Upper lobe of right lung (tissue), 1 donor: ENCODE results near the gene AVPR1A. TPM values are rescaled to one million over a fixed set of nuclear protein-coding genes. Genes with fewer than 3 reads are reported as not detected.
A peak's percentile ranks its signal among the peaks of the same experiment; 100 is the strongest.

Source experiments
- ATAC-seq: fragments of 200-7000 bp; cut with Tn5 transposase; one replicate; pipeline ENCODE4 v1.9.1; 2020; ENCODE audit warnings: mild to moderate bottlenecking, moderate library complexity
- DNase-seq: peaks from one replicate; pipeline ENCODE4 v3.0.0-alpha.2; 2020
- H3K27ac ChIP-seq: fragments of 200-600 bp; one replicate; pipeline ENCODE4 v1.8.0; 2022
- H3K27me3 ChIP-seq: fragments of 200-600 bp; one replicate; pipeline ENCODE4 v1.8.0; 2022; ENCODE audit warnings: mild to moderate bottlenecking
- H3K36me3 ChIP-seq: fragments of 200-600 bp; one replicate; pipeline ENCODE4 v1.8.0; 2022
- H3K4me1 ChIP-seq: fragments of 200-600 bp; one replicate; pipeline ENCODE4 v1.8.0; 2022
- H3K4me3 ChIP-seq: fragments of 200-600 bp; one replicate; pipeline ENCODE4 v1.8.0; 2022; ENCODE audit warnings: mild to moderate bottlenecking
- H3K9me3 ChIP-seq: fragments of 200-600 bp; one replicate; pipeline ENCODE4 v1.8.0; 2022
- CTCF ChIP-seq: fragments of 200-600 bp; IDR thresholded peaks from one replicate; pipeline ENCODE4 v1.8.0; 2022; ENCODE audit warnings: antibody characterized with exemption
- intact Hi-C: fragments of 100-400 bp; cut with DNase I; formaldehyde crosslinking; loops from one replicate; pipeline ENCODE4 v1.11.0; 2022
- total RNA-seq: library from RNA; stranded (reverse); fragmentation: NEBNext Ultra II Directional; extraction: Animal tissue kit (Norgen Biotek cat#: 25700); gene quantifications from one replicate; pipeline ENCODE4 v1.2.1, GENCODE V29; 2021
- donor health status: DM: no; HTN: yes; CAD: no; lungs with severe emphysema.

Gene AVPR1A
- total RNA-seq, 1 donor from 2014 or later, result 1.7 TPM

GRCh38 chr12:63163541-63163940 is 12.5 kb upstream of the AVPR1A start:
- Histone ChIP-seq H3K9me3 (no peaks in the 10 kb centered on the region), H3K36me3 (no peaks in the 10 kb centered on the region), H3K27me3 (no peaks in the 10 kb centered on the region), H3K4me3 (no peak overlapping the region), H3K27ac (no peak overlapping the region), H3K4me1 (no peaks in the 10 kb centered on the region)
- no peak for TF ChIP-seq CTCF
- ATAC-seq (no peak), DNase-seq (no peak)
- intact Hi-C loops, result no loop called here

- Histone ChIP-seq H3K27me3 (peaks cover 41% of the 10 kb centered on the region), H3K4me1 (peaks cover 15% of the 10 kb centered on the region), H3K27ac (no peak overlapping the region), H3K36me3 (no peaks in the 10 kb centered on the region), H3K4me3 (no peak overlapping the region), H3K9me3 (no peaks in the 10 kb centered on the region)
- intact Hi-C loops, result no loop called here
- TF ChIP-seq CTCF, result no peak
- DNase-seq (no peak), ATAC-seq (no peak)
These were observed 4.4 kb upstream of the AVPR1A start for GRCh38 chr12:63155375-63155774.

- Histone ChIP-seq H3K36me3 (no peaks in the 10 kb centered on the region), H3K4me3 (no peak overlapping the region), H3K27me3 (peaks cover 49% of the 10 kb centered on the region), H3K9me3 (no peaks in the 10 kb centered on the region), H3K27ac (no peak overlapping the region), H3K4me1 (peaks cover 17% of the 10 kb centered on the region)
- no peak for TF ChIP-seq CTCF
- ATAC-seq (no peak), DNase-seq (no peak)
- intact Hi-C loops, result no loop called here
These were observed 3.6 kb upstream of the AVPR1A start for GRCh38 chr12:63154560-63154959.

- Histone ChIP-seq H3K4me3 (no peak overlapping the region), H3K4me1 (peaks cover 17% of the 10 kb centered on the region), H3K27ac (no peak overlapping the region), H3K9me3 (no peaks in the 10 kb centered on the region), H3K27me3 (peaks cover 64% of the 10 kb centered on the region), H3K36me3 (no peaks in the 10 kb centered on the region)
- ATAC-seq (no peak), DNase-seq (no peak)
- intact Hi-C loops, result no loop called here
- TF ChIP-seq CTCF, result no peak
These were observed 1.3 kb upstream of the AVPR1A start for GRCh38 chr12:63152321-63152700.

- Histone ChIP-seq H3K9me3 (no peaks in the 10 kb centered on the region), H3K36me3 (no peaks in the 10 kb centered on the region), H3K4me1 (peaks cover 17% of the 10 kb centered on the region), H3K27ac (no peak overlapping the region), H3K27me3 (peaks cover 64% of the 10 kb centered on the region), H3K4me3 (peak overlapping the region; percentile 23)
- intact Hi-C loops, result no loop called here
- DNase-seq (no peak), ATAC-seq (peak; percentile 69)
- peak; percentile 65 for TF ChIP-seq CTCF
These were observed 771 bp upstream of the AVPR1A start for GRCh38 chr12:63151623-63152320.
